ENCODE data around the gene GFAP.

GFAP gene

DNA sequence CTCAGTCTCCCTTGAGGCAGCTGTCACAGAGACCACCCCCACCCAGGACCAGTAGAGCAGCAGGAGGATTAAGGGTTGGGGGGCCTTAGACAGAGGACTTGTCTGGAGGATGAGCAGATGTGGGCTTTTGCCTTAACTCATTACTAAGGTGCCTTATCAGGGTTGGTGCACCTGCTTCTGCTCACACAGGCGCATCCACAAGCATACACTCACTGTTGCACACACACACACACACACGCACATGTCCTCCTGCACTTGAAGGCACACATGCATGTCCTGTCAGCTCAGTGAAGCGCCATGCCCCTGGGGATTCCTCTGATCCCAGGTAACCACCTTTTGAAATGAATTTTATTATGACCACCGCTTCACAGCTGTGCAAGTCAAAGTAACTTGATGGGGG lies 1.2 kb downstream of the GFAP start:
- DNase-seq (ENCODE audit: low spot score), result no peak

DNA sequence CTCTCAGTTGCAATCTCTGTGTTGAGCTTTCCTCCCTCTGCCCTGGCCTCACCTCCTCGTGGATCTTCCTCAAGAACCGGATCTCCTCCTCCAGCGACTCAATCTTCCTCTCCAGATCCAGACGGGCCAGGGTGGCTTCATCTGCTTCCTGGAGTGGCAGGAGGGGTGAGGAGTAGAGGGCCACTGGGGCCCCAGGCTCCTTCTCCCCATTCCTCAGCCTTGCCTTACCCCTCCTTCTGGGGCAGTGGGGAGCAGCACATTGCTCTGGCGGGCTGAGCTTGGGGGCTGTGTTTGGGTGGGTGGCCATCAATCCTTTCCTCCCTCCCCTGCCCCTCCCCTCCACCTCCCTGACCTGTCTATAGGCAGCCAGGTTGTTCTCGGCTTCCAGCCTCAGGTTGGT lies 1.6 kb downstream of the GFAP start:
- DNase-seq (ENCODE audit: low spot score), result no peak

DNA sequence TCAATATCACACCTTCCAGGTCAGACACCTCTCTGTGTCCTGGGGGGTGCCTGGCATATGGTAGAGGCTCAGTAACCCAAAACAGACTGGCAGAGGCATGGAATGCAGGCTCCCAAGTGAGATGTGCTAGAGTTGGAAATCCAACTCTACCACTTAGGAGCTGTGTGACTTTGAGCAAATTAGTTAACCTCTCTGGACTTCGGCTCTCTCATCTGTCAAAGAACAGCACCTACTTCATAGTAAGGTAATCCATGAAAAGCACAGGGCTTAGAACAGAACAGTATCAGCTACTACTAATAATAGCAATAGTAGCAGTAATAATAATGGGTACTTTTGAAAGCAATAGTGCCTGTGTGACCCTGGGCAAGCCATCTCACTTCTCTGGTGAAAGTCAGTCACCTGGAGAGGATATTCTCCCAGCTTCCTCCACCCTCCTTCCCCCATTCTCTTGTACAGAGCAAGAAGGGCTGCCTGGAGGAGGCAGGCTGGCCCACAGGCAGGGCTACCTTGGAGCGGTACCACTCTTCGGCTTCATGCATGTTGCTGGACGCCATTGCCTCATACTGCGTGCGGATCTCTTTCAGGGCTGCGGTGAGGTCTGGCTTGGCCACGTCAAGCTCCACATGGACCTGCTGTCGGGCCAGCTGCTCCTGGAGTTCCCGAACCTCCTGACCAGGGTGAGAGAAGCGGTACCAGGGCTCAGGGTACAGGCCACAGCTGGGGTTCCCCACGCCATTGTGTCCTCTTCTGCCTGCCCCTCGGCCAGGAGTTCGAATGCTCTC lies 2.3 kb downstream of the GFAP start:
- DNase-seq (ENCODE audit: low spot score), result no peak

DNA sequence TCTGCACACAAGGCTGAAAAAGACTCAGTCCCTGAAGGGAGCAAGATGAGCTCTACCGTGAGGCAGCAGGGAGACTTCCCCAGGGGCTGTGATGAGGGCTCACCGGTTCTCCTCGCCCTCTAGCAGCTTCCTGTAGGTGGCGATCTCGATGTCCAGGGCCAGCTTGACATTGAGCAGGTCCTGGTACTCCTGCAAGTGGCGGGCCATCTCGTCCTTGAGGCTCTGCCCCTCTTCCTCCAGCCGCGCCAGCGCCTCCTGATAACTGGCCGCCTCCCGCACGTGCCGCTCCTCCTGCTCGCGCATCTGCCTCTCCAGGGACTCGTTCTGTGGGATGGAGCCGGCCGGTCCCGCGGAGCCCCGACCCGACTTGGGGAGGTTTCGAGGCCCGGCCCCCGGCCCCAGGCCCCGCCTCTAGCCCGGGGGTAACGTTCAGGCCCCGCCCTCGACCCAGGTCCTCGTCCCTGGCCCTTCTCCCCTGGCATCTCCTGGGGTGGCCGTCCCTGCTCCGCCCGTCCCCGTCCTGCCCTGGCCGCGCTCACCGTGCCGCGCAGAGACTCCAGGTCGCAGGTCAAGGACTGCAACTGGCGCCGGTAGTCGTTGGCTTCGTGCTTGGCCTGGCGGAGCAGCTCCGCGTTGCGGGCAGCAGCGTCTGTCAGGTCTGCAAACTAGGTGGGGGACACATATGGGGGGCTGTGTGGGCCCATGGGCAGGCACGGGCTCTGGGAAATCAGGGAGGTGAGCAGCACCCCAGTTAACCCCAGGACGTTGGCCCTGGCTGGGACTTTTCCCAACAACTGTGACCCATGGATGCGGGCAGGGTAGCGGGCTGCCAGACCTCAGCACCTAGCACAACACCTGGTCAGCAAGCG lies 3.9 kb downstream of the GFAP start:
- peak; percentile 53 for DNase-seq (ENCODE audit: low spot score)

DNA sequence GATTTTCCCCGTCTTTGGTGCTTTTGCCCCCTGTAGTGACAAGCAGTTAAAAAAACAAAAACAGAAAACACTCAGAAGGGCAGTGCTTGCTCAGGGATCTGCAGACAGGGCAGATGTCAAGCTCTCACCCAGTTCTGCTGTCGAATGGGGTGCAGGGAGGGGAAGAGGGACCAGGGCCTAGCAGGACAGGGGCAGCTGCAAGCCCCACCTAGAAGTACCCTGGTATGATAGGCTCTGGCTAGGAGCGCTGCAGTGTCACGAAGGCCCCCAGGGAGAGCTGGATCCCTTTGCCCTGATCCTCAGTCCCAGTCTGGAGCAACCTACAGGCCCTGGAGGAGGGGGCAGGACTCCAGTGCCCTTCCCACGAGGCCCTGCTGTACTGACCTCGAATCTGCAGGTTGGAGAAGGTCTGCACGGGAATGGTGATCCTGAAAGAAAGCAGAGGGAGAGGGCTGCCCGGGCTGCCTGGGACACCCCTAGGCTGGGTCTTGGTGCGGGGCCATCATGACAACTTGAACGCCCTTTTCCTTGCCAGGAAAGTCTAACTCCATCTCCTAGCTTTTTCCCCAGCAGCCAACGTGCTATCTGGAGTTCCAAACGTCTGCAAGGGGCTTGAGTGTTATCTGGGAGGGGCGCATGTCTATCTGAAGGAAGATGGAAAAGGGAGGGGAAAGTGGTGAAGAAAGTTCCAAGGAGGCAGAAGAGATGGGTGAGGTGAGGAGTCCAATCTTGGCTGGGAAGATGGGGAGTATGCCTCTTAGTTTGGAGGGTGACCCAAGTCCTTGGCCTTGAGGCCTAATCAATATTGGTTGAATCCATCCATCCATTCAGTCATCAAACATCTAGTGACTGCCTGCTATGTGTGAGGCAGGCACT lies 4.8 kb downstream of the GFAP start:
- DNase-seq (ENCODE audit: low spot score), result no peak

DNA sequence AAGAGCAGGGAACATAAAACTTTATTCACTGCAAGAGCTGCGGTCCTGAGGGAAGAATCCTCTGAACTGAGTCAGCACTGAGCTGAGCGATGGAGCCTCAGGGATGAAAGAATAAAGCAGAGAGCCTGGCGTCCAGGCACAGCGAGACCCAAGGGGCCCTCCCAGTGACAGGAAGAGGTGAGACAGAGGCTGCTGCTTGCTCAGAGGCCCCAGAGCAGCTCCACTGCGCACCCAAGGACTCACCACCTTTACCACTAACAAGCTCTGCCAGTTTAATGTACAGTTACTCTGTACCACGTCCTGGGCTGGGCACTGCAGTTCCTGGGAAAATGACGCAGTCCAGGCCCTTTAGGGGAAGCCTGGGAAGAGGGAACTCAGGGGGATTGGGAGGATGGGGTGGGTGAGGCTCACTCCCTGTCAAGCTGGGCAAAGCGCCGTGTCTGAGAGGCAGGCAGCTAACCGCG lies 5.6 kb downstream of the GFAP start:
- DNase-seq (ENCODE audit: low spot score), result no peak

DNA sequence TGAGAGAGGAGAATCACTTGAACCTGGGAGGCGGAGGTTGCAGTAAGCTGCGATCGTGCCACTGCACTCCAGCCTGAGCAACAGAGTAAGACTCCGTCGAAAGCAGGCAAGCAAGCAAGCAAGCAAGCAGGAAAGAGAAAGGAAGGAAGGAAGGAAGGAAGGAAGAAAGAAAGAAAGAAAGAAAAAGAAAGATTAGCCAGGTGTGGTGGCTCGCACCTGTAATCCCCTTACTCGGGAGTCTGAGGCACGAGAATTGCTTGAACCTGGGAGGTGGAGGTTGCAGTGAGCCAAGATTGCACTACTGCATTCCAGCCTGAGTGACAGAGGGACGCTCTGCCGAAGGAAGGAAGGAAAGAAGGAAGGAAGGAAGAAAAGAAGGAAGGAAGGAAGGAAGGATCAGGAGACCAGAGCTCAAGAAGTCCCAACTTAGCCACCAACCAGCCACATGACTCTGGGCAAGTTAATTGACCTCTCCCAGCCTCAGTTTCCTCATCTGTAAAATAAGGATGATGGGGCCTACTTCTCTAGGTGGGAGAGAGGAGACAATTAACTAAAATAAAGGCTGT lies 6.5 kb downstream of the GFAP start:
- no peak for DNase-seq (ENCODE audit: low spot score)

DNA sequence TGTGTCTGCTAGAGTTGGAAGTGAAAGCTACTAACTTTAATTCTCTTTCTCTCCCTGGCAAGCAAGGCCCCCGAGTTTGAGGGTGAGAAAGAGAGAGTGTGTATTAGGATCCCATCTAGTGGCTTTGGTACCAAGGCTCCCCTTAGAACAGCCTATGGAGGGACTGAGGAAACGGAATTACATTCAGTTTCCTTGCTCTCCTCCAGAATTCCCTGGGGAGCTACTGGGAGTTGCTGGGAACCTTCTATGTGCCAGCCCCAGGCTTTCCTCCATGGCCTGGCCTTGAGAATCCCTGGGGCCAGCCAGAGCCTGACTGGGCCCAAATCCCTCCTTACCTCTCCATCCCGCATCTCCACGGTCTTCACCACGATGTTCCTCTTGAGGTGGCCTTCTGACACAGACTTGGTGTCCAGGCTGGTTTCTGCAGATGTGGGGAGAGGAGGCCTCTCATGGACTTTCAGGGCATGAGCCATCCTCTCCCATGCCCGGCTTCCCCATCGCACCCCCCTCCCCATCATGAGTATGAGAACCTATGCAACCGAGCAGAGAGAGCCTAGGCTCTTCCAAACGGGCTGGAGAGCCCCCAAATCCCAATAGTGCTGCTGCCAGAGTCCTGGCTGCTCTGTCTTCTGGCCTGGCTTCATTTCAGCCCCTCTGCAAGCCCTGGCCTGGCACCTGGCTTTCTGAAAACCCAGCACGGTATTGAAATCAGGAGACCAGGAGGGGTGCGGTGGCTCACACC lies 7.4 kb downstream of the GFAP start:
- DNase-seq (ENCODE audit: low spot score), result no peak

DNA sequence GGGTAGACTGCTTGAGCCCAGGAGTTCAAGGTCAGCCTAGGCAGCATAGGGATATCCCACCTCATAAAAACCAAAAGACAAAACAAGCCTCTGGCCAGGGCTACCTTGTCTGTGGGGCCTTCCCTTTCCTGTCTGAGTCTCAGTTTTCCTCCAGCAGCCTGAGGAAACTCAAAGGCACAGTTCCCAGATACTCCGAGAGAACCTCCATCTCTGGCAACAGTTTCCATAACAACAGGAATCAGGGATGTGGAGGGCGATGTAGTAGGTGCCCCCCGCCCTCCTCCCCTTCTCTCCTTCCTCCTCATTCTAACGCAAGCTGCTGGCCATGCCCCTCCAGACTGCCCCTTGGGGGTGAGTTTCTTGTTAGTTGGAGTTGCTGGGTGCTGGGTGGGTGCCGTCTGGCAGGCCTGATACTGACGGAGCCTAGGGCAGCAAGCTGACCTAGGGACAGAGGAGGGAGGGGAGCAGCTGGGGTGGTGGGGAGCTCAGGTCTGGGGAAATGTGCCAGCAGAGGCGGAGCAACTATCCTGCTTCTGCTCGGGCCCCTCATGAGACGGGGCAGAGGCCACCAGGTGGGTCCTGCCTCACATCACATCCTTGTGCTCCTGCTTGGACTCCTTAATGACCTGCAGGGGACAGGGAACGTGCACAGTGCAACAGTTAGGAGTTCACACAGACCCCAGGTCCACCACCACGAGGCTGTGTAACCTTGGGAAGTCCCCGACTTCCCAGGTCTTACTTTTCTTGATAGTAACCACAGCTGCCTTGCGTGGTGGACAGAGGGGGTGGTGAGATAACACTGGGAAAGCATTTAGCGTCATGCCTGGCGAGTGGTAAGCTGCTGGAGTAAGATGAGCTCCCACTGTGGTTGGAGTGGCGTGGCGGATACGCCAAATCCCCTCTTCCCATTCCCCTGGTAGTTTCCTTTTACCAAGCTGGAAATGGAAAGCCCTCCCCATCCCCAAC lies 8.3 kb downstream of the GFAP start:
- no peak for DNase-seq (ENCODE audit: low spot score)

DNA sequence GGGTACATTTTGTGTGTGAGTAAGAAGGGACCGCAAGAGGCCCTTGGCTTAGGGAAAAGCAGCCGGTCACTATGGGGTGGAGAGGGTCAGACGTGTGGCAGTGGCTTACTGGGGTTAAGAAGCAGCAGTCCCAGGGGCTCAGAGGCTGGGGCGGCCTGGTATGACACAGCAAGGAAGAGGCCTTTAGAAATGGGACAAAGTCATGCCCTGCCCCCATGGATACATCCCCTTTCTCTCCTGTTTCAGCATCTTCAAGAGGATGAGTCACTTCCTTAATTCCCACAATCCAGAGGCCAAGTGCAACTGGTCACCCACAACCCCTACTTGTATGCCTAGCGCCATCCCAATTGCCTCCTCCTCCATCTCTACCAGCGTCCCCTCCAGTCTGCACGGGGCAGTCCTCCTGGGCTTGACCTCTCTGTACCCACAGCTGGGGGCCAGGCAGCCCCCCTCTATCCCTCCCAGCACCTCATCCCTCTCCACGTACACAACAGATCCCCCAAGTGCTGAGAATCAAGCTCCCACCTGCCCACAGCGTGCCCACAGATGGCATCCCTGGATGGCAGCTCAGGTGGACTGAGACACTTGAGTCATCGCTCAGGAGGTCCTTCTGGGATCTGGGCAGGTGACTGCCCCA lies 9.2 kb downstream of the GFAP start:
- no peak for DNase-seq (ENCODE audit: low spot score)

DNA sequence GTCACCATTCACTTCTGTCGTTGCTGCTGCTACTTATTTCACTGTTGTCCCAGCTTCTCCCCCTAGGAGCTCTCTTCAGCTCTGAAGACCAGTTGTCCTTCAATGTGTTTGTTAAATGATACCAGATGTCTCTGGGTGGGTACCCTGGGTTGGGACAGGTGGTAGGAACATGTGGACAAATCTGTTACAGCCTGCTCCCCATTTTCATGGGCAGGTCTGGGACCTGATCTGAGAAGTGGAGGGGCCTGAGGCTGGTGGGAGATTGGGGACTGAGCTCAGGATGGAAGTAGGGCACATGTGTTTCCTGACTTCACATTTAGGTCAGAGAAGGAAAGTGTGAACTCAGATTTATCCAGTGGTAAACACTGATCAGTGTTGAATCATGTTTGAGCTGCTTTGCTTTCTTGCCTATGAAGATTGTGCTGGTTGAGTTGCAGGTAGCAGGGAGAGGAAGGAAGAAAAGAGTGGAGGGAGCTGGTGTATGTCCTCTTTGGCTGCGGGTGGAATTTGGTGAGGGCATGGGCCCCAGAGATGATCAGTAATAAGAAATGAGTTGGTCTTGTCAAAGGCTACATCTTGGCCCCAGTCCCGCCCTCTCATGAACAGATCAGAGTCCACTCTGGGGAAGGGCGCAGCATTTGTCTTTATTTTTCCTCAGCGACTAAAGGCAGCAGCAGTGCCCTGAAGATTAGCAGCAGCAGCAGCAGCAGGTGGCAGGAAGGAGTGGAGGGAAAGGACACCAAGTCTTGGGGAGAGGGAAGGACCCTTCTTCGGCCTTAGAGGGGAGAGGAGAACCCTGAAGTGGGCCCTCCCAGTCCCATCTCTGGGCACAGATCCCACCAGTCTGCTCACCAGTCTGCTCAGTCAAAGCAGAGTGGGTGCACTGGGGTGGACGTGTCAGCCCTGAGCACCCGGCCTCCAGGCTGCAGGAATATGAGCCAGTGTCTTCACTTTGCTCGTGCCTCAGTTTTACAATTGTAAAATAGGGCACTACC lies 10.0 kb downstream of the GFAP start:
- DNase-seq (ENCODE audit: low spot score), result no peak

DNA sequence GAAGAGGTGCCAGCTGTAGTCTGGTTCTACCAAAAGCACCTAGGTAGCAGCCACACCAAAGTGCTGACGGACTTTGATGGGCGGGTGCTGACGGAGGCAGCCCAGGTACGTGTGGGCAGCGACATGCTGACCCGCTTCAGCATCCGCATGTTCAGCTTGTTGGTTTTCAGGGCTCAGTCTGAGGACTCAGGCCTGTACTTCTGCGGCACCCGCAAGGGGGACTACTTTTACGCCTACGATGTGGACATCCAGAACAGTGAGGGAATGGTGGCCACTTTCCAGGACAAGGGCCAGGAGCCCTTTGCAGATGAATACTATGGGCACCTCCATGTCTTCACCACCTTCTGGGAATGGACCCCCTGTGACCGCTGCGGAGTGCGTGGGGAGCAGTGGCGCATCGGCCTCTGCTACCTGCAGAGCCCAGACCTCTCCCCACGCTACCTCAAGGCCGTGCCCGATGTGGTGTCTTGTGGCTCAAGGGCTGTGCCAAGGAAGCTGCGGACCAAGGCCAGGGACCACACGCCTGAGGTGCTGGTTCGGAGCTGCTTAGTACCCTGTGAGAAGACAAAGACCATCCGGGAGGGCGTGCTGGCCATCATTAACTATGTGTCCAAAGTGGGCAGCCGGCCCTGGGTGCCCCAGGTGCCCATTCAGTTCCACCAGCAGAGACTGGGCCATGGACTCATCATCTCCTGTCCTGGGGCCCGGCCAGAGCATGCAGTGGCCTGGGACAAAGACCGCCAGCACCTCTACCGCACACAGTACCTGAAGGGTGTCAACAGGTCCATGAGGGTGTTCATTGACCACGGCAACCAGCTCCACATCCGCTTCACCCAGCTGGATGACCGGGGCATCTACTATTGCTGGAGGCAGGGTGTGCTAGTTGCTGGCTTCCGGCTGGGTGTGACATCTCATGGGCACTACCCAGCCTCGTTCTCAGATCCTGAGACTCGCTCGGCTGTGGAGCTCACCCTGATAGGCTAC lies 11.0 kb downstream of the GFAP start:
- no peak for DNase-seq (ENCODE audit: low spot score)

DNA sequence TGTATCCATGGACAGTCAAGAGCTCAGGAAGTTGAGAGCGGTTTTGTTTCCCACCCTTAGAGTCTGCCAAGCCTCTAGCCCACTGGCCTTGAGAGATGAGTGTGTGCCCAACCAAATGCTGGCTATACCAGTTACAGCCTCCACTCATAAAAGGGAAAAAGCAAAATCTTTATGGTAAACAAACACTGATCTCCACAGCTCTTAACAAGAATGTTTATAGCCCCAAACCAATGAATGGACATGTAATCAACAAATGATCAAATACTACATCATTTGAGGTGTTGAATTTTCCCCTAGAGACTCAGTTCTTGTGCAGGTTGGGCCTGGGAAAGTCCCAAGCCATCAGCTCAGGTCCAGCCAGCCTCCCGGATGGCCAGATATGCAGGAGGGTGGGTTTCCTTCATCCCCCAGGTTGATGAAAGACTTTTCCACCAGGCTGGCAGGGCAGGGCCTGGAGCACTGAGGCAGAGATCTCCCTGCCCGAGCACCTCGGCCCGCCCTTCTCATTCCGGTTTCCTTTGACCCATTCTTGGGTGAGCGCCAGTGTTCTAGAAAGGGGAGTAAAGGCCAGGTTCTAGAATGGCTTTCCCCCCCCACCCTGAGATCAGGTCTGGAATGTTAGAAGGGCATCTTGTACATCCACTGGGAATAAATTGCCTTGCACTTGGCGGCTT lies 12.2 kb downstream of the GFAP start:
- DNase-seq (ENCODE audit: low spot score), result no peak

DNA sequence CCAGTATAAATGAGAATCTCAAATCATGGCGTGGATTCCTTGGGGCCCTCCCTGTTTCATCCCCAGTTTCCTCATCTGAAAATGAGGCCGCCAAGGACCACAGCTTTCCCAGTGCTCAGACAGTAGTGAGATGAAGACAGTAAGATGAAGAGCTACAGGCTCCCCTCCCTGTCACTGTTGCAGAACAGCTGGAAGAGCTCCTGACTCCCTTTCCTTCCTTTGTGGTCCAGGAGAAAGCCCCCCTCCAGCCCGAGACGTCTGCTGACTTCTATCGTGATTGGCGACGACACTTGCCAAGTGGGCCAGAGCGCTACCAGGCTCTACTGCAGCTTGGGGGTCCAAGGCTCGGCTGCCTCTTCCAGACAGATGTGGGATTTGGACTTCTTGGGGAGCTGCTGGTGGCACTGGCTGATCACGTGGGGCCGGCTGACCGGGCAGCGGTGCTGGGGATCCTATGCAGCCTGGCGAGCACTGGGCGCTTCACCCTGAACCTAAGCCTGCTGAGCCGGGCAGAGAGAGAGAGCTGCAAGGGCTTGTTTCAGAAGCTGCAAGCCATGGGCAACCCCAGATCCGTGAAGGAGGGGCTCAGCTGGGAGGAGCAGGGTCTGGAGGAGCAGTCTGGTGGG lies 13.1 kb downstream of the GFAP start:
- no peak for DNase-seq (ENCODE audit: low spot score)

DNA sequence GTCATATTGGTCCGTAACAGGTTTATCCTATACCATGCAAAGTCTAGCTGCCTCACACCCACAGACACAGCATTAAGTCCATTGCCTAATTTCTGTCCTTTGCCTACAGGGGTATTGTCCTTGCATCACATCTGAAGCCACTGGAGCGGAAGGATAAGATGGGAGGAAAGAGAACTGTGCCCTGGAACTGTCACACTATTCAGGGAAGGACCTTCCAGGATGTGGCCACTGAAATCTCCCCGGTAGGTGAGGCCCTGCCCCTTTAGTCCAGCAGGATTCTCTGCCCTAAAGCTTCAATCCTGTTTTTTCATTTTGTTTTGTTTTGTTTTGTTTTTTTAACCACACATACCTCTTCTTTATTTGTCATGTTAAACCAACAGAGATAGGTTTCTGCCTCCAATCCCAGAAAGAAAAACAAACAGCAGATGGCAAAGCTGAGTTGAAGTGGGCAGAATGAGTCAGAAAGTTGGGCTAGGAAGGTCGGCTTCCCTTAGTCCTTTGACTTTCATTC lies 13.8 kb downstream of the GFAP start:
- no peak for DNase-seq (ENCODE audit: low spot score)

DNA sequence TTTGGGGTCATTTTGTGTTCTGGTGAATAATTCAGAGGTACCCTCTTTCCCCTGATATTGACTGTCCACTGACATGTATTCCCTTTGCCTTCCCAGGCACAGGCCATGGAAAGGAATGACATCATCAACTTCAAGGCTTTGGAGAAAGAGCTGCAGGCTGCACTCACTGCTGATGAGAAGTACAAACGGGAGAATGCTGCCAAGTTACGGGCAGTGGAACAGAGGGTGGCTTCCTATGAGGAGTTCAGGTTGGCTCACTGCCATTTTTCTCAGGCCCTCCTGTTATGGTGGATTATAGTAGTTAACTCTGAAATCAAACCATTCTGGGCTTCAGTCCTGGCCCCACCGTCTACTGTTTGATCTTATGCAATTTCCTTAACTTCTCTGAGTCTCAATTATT lies 14.4 kb downstream of the GFAP start:
- DNase-seq (ENCODE audit: low spot score), result no peak
